Effector CD4-positive, alpha-beta T cell (primary cell): Measurements from ENCODE around the gene PPFIA4.

Experiments
- DNase-seq: peaks from one replicate; pipeline ENCODE4 v3.0.0-alpha.2; 2020

The PPFIA4 gene

GRCh38 chr1:203104789-203105390 is 78.6 kb downstream of the PPFIA4 start:
- DNase-seq, result no peak

GRCh38 chr1:203112475-203112874 is 86.2 kb downstream of the PPFIA4 start:
- no peak for DNase-seq

- no peak for DNase-seq
Observed at GRCh38 chr1:203113308-203113707, 87.0 kb downstream of the PPFIA4 start.

- no peak for DNase-seq
Observed at GRCh38 chr1:203114202-203114601, 87.9 kb downstream of the PPFIA4 start.

- no peak for DNase-seq
Observed at GRCh38 chr1:203116091-203116820, 90.0 kb downstream of the PPFIA4 start.

GRCh38 chr1:203117611-203118575 is 91.6 kb downstream of the PPFIA4 start:
- DNase-seq, result no peak

- no peak for DNase-seq
Observed at GRCh38 chr1:203120325-203121153, 94.2 kb downstream of the PPFIA4 start.

GRCh38 chr1:203121186-203122015 is 95.1 kb downstream of the PPFIA4 start:
- no peak for DNase-seq

GRCh38 chr1:203122159-203122558 is 95.9 kb downstream of the PPFIA4 start:
- no peak for DNase-seq

GRCh38 chr1:203124011-203124410 is 97.7 kb downstream of the PPFIA4 start:
- no peak for DNase-seq

- DNase-seq, result no peak
Observed at GRCh38 chr1:203124546-203125317, 98.4 kb downstream of the PPFIA4 start.

- DNase-seq, result no peak
Observed at GRCh38 chr1:203126151-203126865, 100.0 kb downstream of the PPFIA4 start.

GRCh38 chr1:203126866-203127665 is 100.8 kb downstream of the PPFIA4 start:
- no peak for DNase-seq

GRCh38 chr1:203127666-203128430 is 101.6 kb downstream of the PPFIA4 start, which contains the start of gene ADORA1:
Gene ADORA1 (plus strand): TSS chr1:203127726. CDS start chr1:203128842, 1,116 bp downstream.
- no peak for DNase-seq

GRCh38 chr1:203128431-203128715 is 102.1 kb downstream of the PPFIA4 start:
- DNase-seq, result no peak
